Activated T-helper 1 cell treated with anti-CD3 and anti-CD28 coated beads, Interleukin-2, amount 50 U/mL, for 16 hours (primary cell): Measurements from ENCODE around the gene XPNPEP2.

Source experiments
- DNase-seq, 2 donors: peaks; one replicate each; pipeline ENCODE4 v3.0.0-alpha.2; 2020; ENCODE audit warnings: low read depth in 1 of 2, low spot score in 1 of 2

XPNPEP2 gene

DNA sequence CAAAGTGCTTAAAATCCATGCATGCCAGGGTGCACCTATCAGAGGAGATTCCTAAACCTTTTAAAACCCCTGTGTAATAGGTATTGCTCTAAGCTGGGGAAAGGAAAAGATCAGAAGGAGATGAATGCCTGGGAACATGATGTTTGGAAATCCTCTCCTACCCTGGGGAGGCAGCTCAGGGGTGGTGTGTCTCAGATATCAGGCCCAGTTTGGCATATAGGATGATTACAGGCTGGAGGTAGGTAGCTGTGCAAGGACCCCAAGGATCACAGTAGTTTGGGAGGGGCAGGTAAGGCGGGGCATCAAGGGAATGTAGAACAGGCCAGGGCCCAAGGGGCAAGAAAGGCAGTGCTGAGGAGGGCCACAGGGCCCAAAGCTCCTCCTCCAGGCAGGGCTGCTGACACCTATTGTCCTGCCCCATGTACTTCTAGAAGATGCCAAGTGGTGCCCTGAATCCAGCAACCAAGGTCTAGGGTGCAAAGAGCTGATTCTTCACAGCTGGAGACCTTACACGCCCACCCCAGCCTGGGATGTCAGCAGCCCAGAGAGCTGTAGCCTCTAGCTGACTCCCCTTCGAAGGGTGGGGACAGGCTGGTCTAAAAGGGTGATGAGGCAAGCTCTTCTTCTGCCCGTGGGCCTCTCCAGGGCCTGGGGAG is 58.6 kb downstream of the XPNPEP2 start:
- DNase-seq, result no peak

DNA sequence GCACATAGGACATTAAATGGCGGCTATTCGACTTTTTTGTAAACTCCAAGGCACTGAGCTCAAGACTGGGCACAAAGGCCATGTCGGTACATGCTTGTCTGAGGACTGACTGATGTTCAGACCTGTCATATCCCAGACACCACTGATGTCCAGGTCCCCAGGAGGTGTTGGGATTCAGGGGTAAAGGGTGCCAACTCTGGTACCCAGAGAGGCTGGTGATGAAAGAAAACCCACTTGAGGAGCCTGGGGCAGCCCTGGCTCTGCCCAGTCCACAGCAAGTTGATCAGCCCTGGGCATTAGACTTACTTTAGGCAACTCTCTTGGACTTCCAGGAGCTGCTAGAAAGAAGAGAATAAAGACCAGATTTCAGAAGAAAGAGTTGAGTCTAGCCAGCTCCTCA is 59.7 kb downstream of the XPNPEP2 start:
- no peak for DNase-seq

DNA sequence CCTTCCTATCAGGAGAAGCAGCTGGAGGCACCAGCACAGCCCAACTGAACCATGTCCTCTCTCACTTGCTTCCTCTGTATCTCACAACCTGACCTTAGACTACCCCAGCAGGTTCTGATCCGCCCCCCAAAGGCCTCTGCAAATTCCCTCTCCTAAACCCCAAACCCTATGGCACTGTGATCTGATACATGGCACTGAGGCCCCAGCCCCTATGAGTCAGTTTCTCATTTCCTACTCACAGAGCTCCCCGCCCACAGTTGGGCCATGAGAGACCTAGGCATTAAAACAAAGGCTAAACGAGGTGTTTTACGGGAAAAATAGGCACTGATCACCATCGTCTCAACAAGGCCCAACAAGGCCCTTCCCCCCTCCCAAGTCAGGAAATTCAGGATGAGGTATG is 60.1 kb downstream of the XPNPEP2 start:
- DNase-seq, result no peak

DNA sequence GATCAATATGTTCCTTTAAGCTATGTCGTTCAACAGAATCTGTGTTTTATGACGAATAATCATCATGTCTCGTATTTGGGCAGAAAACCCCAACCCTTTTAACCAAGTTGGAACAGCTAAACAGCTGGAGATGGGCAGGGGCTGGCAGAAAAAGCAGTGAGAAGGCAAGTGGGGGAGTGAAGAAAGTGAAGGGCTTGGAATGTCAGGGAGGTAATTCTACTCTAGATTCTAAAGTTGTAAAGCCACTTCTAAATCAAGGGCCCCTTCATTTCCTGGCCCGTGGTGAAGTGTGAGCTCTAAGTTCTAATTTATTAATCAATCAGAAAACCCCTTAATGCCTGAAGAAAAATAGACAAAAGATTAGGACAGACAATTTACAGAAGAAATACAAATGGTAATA is 61.4 kb downstream of the XPNPEP2 start:
- no peak for DNase-seq

DNA sequence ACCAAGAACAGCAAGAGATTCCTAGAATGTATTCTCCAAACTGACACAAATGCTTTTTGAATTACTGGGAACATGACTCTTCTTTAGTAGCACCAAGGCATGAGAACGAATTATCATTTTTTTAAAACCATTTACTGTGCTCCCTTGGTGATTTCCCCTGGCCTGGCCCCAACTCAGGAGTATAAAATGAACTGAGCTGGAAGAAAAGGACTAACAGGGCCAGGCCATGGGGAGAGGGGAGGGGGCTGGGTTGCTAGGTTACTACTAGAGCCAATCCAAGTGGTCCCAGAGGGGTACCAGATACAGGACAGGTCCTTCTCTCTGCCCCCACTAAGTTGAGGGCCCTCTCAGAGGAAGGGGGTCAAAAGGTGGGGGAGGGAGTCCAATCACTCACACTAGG is 64.1 kb downstream of the XPNPEP2 start:
- DNase-seq, result no peak

DNA sequence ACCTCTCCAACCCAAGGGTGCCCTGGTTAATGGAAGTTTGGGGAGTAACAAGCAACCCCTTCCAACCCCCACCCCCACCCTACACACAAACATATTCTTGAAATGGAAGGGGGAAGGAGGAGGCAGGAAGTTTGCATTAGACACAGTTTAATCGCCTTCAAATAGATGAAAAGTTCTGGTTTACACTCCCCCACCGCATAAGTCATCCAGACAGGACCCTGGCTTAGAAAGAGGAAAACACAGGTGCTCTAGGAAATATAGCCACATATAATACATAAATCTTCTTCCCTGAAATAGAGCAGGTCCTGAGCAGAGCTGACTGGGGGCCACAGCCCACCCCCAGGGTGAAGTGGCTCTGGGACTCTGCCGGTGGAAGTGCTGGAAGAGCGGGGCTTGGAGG is 66.0 kb downstream of the XPNPEP2 start:
- DNase-seq, result no peak

DNA sequence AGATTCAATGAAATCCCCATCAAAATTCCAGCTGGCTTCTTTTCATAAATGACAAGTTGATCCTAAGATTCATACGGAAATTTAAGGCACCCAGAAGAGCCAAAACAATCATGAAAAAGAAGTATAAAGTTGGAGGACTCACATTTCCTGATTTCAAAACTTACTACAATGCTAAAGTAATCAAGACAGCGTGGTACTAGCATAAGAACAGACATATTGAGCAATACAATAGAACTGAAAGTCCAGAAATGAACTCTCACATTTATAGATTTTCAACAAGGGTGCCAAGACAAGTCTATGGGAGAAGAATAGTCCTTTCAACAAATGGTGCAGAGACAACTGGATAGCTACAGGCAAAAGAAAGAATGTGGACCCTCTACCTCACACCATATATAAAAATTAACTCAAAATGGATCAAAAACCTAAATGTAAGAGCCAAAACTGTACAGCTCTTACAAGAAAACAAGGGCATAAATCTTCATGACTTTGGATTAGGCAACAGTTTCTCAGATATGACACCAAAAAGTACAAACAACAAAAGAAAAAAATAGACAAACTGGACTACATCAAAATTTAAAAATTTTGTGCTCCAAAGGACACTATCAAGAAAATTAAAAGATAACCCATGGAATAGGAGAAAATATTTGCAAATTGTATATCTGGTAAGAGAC is 69.5 kb downstream of the XPNPEP2 start:
- no peak for DNase-seq

DNA sequence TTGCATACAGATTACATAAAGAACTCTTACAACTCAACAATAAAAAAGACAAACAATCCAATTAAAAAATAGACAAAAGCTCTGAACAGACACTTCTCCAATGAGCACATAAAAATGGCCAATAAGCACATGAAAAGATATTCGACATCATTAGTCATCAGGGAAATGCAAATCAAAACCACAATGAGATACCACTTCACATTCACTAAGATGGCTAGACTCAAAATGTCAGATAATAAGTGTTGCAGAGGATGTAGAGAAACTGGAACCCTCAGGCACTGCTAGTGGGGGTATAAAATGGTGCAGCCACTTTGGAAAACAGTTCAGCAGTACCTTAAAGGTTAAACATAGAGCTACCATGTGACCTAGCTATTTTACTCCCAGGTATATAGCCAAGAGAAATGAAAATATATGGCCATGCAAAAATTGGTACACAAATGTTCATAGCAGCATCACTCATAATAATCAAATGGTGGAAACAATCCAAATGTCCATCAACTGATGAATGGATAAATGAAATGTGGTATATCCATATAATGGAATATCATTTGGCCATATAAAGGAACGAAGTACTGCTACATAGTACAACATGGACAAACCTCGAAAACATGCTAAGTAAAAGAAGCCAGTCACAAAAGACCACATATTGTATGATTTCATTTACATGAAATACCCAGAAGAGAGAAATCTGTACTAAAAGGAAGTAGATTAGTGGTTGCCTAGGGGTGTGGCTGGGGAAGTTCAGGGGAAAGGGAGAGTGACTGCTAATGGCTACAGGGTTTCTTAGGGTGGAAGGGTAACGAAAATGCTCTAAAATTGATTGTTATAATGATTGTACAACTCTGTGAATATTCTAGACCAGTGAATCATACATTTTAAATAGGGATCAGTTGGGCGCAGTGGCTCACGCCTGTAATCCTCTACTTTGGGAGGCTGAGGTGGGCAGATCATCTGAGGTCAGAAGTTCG is 70.3 kb downstream of the XPNPEP2 start:
- no peak for DNase-seq

DNA sequence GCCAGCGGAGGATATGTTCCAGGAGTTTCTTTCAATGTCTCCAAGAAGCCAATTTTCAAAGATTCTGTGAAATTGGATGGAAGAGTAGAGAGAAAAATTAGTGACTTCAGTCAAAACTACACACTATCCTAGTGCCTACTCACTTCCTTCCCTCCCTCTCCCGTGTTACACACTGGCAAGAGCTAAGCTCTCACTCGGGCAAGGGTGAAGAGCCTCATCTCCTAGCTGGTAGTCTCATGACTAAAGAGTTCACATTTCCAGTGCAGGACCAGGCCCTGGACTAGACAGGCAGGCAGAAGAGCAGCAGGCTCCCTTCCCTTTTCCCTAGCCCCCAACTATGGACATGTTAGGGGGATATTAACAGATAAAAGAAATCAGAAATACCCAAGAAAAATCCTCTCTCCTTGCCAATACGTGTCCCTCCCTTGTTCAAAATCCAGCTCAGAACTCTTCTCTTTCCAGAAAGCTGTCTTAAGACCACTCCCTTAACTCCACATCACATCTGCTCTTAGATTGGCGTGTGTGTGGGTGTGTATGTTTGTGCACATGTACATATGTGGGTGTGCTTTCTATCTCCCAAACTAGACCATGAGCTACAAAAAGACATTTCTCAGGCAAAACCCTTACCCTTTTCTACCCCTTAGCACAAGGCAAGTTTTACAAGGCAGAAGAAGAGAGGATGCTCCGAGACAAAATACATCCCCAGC is 75.0 kb downstream of the XPNPEP2 start:
- DNase-seq, result no peak

DNA sequence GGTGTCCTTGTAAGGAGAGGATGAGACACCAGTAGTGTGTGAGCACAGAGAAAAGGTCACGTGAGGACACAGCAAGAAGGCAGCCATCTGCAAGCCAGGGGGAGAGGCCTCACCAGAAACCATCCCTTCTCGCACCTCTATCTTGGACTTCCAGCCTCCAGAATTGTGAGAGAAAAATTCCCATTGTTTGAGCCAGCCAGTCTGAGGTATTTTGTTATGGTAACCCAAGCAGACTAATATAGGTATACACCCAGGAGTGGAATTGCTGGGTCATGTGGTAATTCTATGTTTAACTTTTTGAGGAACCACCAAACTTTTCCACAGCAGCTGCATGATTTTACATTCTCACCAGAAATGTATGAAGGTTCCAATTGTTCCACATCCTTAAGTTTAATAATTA is 79.3 kb downstream of the XPNPEP2 start:
- no peak for DNase-seq
